PC-3 (cell line): ENCODE data around the gene ST6GALNAC2. TPM values are rescaled to one million over a fixed set of nuclear protein-coding genes. Genes with fewer than 3 reads are reported as not detected.

Source experiments
- ATAC-seq: fragments of 200-7000 bp; cut with Tn5 transposase; 2 replicates; pipeline ENCODE4 v1.9.1; 2020; ENCODE audit warnings: mild to moderate bottlenecking, moderate library complexity
- BruUV-seq: library from RNA; stranded (reverse); fragments of 400-500 nt; replicated peaks from 2 replicates; lab custom pipeline; 2021; lab: Mats Ljungman, UMichigan
- CTCF ChIA-PET: fragments of 300-600 bp; sonication (Branson Sonifier 250); formaldehyde crosslinking; loops from one replicate; lab custom pipeline; 2022; ENCODE audit warnings: antibody characterized with exemption; lab: Charles Lee
- POLR2A ChIA-PET: fragments of 300-600 bp; sonication (Branson Sonifier 250); formaldehyde crosslinking; loops from one replicate; lab custom pipeline; 2022; ENCODE audit warnings: antibody characterized with exemption; ENCODE audit not compliant: unreplicated experiment; lab: Charles Lee
- DNase-seq: peaks from one replicate; pipeline ENCODE4 v3.0.0-alpha.2; 2015
- H2AFZ ChIP-seq: fragments of 300-600 bp; sonication (generic); 2 replicates; pipeline ENCODE4 v1.6.0; 2016; ENCODE audit warnings: antibody characterized with exemption, low read length
- H3F3A ChIP-seq: fragments of 300-600 bp; sonication (generic); one replicate; pipeline ENCODE4 v1.6.0; 2017; ENCODE audit warnings: antibody characterized with exemption, low read length, control low read depth, mild to moderate bottlenecking; ENCODE audit not compliant: unreplicated experiment
- H3K27ac ChIP-seq: fragments of 300-600 bp; sonication (generic); 2 replicates; pipeline ENCODE4 v1.5.1; 2016; ENCODE audit warnings: mild to moderate bottlenecking, low read length
- H3K27me3 ChIP-seq: fragments of 300-600 bp; sonication (generic); 2 replicates; pipeline ENCODE4 v1.6.1; 2016; ENCODE audit warnings: low read length, mixed read lengths
- H3K36me3 ChIP-seq: fragments of 300-600 bp; sonication (generic); 2 replicates; pipeline ENCODE4 v1.6.1; 2016; ENCODE audit warnings: low read depth, mixed run types, low read length, mixed read lengths
- H3K4me1 ChIP-seq: fragments of 300-600 bp; sonication (generic); 2 replicates; pipeline ENCODE4 v1.5.1; 2016; ENCODE audit warnings: low read length; ENCODE audit not compliant: insufficient read depth
- H3K4me2 ChIP-seq: fragments of 300-600 bp; sonication (generic); 2 replicates; pipeline ENCODE4 v1.6.0; 2016; ENCODE audit warnings: low read length
- H3K4me3 ChIP-seq: fragments of 300-600 bp; sonication (generic); 2 replicates; pipeline ENCODE4 v1.5.1; 2016; ENCODE audit warnings: mild to moderate bottlenecking, low read length, mixed read lengths
- H3K79me2 ChIP-seq: fragments of 300-600 bp; sonication (generic); 2 replicates; pipeline ENCODE4 v1.6.1; 2017; ENCODE audit warnings: low read length, mixed read lengths
- H3K9ac ChIP-seq: fragments of 300-600 bp; sonication (generic); 2 replicates; pipeline ENCODE4 v1.6.0; 2016; ENCODE audit warnings: mild to moderate bottlenecking, low read length
- H3K9me2 ChIP-seq: fragments of 300-600 bp; sonication (generic); replicated peaks from 2 replicates; pipeline ENCODE4 v1.6.1; 2016; ENCODE audit warnings: mixed run types, low read length, mixed read lengths
- H3K9me3 ChIP-seq: fragments of 300-600 bp; sonication (generic); 2 replicates; pipeline ENCODE4 v1.6.1; 2016; ENCODE audit warnings: low read length, mixed read lengths
- H4K20me1 ChIP-seq: fragments of 300-600 bp; sonication (generic); 2 replicates; pipeline ENCODE4 v1.6.1; 2016; ENCODE audit warnings: low read length, mixed read lengths
- CTCF ChIP-seq: fragments of 300-600 bp; sonication (generic); conservative IDR thresholded peaks from 2 replicates; pipeline ENCODE4 v1.5.1; 2017; ENCODE audit warnings: antibody characterized with exemption, low read depth, mild to moderate bottlenecking, low read length
- EZH2 ChIP-seq: fragments of 300-600 bp; sonication (generic); IDR thresholded peaks from one replicate; pipeline ENCODE4 v1.6.1; 2017; ENCODE audit warnings: antibody characterized with exemption, mild to moderate bottlenecking, low read length; ENCODE audit not compliant: unreplicated experiment
- EZH2phosphoT487 ChIP-seq: fragments of 300-600 bp; sonication (generic); IDR thresholded peaks from 2 replicates; pipeline ENCODE4 v1.6.1; 2018; ENCODE audit warnings: mild to moderate bottlenecking, antibody characterized with exemption, low read length, borderline replicate concordance
- intact Hi-C: fragments of 100-400 bp; cut with micrococcal nuclease; formaldehyde crosslinking; loops from 2 replicates; pipeline ENCODE4 v1.9.0; 2023
- total RNA-seq: library from RNA; depleted of rRNA; stranded (reverse); fragments of >200 nt; gene quantifications from 2 replicates; pipeline ENCODE4 v1.2.3, GENCODE V29; 2014

ST6GALNAC2 gene
- total RNA-seq, 1 experiment from 2014 or later: 1.0 TPM

- intact Hi-C loops: no loop called here
- TF ChIP-seq CTCF: no peak
- no peak for TF ChIP-seq EZH2phosphoT487
- TF ChIP-seq EZH2: no peak
- Histone ChIP-seq H3K79me2 (no peaks in the 10 kb centered on the region), H3K4me3 (no peak overlapping the region), H3K9me3 (no peaks in the 10 kb centered on the region), H2AFZ (no peak overlapping the region), H3K4me2 (no peak overlapping the region), H3K27ac (no peak overlapping the region), H3K9ac (no peak overlapping the region), H3K4me1 (peaks cover 20% of the 10 kb centered on the region), H3K27me3 (no peaks in the 10 kb centered on the region), H4K20me1 (no peaks in the 10 kb centered on the region), H3F3A (no peaks in the 10 kb centered on the region), H3K9me2 (no peaks in the 10 kb centered on the region), H3K36me3 (no peaks in the 10 kb centered on the region)
- ChIA-PET POLR2A (no interaction called here), CTCF (interaction anchor here (0.5 kb wide), 1 partner anchor 183 kb away, joined by 3 read pairs; no protein-coding TSS in a partner anchor)
- ATAC-seq: no peak
- BruUV-seq: no TSS peak
- no peak for DNase-seq
Observed at GRCh38 chr17:76521262-76521661, 64.4 kb downstream of the ST6GALNAC2 start.

GRCh38 chr17:76519048-76519966 lies 66.4 kb downstream of the ST6GALNAC2 start:
- intact Hi-C loops: no loop called here
- Histone ChIP-seq H3F3A (no peaks in the 10 kb centered on the region), H3K27ac (no peak overlapping the region), H3K4me3 (no peak overlapping the region), H3K4me2 (no peak overlapping the region), H3K27me3 (no peaks in the 10 kb centered on the region), H2AFZ (no peak overlapping the region), H3K9me3 (no peaks in the 10 kb centered on the region), H3K36me3 (no peaks in the 10 kb centered on the region), H3K79me2 (no peaks in the 10 kb centered on the region), H3K9ac (no peak overlapping the region), H4K20me1 (no peaks in the 10 kb centered on the region), H3K4me1 (peaks cover 10% of the 10 kb centered on the region), H3K9me2 (no peaks in the 10 kb centered on the region)
- ChIA-PET CTCF (no interaction called here), POLR2A (no interaction called here)
- BruUV-seq: no TSS peak
- DNase-seq (no peak), ATAC-seq (no peak)
- TF ChIP-seq EZH2: no peak
- TF ChIP-seq CTCF: no peak
- TF ChIP-seq EZH2phosphoT487: no peak

GRCh38 chr17:76517638-76518038 lies 68.0 kb downstream of the ST6GALNAC2 start:
- intact Hi-C loops: no loop called here
- CTCF ChIA-PET: interaction anchor here (0.6 to 0.7 kb wide), 2 partner anchors 41 to 152 kb away, joined by 8 to 11 read pairs; no protein-coding TSS in a partner anchor
- BruUV-seq: no TSS peak

More at GRCh38 chr17:76517638-76518038, 68.0 kb downstream of the ST6GALNAC2 start:
- H3F3A ChIP-seq: no peaks in the 10 kb centered on the region
- POLR2A ChIA-PET: interaction anchor here (0.6 kb wide), 1 partner anchor 22 kb away, joined by 9 read pairs; no protein-coding TSS in a partner anchor
- H3K4me2 ChIP-seq: no peak overlapping the region
- H3K4me3 ChIP-seq: no peak overlapping the region
- H3K79me2 ChIP-seq: no peaks in the 10 kb centered on the region
- DNase-seq (peak; percentile 17), ATAC-seq (peak; percentile 69)
- H3K9ac ChIP-seq: no peak overlapping the region
- no peak overlapping the region for H3K27ac ChIP-seq
- no peaks in the 10 kb centered on the region for H3K36me3 ChIP-seq
- H3K27me3 ChIP-seq: no peaks in the 10 kb centered on the region
- no peaks in the 10 kb centered on the region for H3K9me3 ChIP-seq
- H2AFZ ChIP-seq: no peak overlapping the region
- no peaks in the 10 kb centered on the region for H3K4me1 ChIP-seq
- no peaks in the 10 kb centered on the region for H4K20me1 ChIP-seq
- TF ChIP-seq EZH2phosphoT487: no peak
- no peak for TF ChIP-seq EZH2
- TF ChIP-seq CTCF: peak; percentile 30; the same call in 1 of the 2 replicates
- H3K9me2 ChIP-seq: no peaks in the 10 kb centered on the region
